ENCODE results near the gene WFDC12.

The WFDC12 gene

GRCh38 chr20:45088247-45088646 lies 36.0 kb downstream of the WFDC12 start:
- DNase-seq (ENCODE audit: low read depth) = no peak

GRCh38 chr20:45087814-45088213 lies 36.5 kb downstream of the WFDC12 start:
- DNase-seq (ENCODE audit: low read depth) = no peak

GRCh38 chr20:45087097-45087790 lies 37.0 kb downstream of the WFDC12 start:
- no peak for DNase-seq (ENCODE audit: low read depth)

DNA sequence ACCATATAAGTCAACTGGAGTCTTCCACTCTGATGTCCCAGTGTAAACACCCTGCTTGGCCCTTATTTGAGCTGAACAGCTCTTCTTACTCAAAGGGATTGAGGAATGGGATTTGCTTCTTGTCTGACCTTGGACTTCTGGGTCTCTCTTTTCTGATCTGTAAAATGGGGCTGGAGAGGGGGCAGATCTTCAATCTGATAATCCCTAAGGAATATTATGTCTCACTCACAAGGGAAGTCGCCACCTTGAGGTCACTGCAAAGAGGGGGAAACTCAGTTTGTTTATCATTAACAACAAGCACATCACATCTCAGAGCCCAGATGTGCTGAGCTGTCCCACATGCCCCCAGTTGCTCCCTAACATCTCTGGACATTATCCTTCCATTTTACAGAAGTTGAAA lies 38.4 kb downstream of the WFDC12 start:
- DNase-seq (ENCODE audit: low read depth) = no peak

- DNase-seq (ENCODE audit: low read depth) = no peak
These were observed 39.0 kb downstream of the WFDC12 start for GRCh38 chr20:45085289-45085688.

DNA sequence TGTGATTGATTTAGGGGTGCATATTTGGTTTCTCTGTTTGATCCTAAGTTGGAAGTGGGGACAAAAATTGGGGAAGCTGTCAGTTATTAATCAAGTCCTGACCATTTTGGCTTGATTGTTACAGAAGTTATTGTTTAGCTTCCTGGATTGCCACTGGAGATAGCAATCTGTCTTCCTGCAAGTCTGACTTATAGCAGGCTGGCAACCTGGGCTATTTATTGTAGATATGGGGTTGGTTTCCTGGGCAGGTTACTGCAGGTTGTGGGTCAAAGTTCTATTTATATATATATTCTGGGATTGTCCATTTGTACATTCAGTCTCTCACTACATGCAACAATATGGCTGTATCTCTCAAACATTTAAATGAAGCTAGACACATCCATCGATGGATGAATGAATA lies 41.1 kb downstream of the WFDC12 start:
- DNase-seq (ENCODE audit: low read depth) = no peak

DNA sequence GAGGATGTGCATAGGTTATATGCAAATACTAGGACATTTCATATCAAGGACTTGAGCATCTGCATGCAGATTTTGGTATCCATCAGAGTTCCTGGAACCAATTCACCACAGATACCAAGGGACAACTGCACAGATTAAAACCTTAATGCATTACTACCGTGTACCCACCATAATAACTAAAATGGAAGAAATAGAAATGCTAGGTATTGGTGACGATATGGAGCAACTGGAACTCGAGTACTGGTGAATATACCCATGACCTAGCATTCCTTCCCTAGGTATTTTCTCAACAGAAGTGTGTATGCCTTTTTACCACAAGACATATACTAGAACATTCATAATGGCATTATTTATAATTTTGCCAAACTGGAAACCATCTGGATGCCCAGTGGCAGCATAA lies 41.8 kb downstream of the WFDC12 start:
- no peak for DNase-seq (ENCODE audit: low read depth)

DNA sequence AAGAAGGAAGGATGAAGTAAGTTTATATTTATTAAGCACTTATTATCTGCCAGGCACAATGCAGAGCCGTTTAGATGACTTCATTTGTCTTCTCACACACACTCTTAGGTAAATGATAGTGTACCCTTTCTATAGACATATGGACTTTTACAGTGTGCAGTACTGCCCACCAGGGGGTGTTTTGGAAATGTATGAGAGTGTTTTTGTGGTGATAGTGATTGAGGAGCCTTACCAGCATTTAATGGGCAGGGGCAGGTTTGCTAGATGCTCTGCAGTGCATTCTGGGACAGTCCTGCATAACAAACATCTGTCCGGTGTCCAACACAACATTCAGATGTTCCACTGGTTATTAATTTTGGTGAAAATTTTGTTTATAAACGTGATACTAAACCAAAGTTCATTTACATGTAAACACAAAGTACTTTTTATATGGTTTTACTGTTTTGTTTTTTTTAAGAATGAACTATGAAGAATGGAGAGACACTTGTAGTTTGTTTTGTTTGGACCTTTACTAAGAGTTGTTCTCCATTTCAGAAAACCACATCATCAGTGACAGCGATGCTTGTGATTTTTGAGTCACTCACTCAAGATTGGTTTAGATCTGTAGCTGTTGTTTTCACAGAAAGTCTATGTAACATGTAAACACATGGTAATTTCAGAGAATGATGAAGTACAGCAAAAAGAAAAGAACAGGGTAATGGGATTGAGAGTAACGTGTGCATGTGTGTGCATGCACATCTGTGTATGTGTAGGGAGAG lies 43.2 kb downstream of the WFDC12 start:
- peak; percentile 25 for DNase-seq (ENCODE audit: low read depth)

GRCh38 chr20:45077559-45077958 lies 46.7 kb downstream of the WFDC12 start:
- no peak for DNase-seq (ENCODE audit: low read depth)

Measured in CMK (cell line).